ENCODE results near the gene GRK2. TPM values are rescaled to one million over a fixed set of nuclear protein-coding genes. Genes with fewer than 3 reads are reported as not detected.

Gene GRK2
- total RNA-seq, 2 donors from 2014 or later: 394 to 432 TPM

DNA sequence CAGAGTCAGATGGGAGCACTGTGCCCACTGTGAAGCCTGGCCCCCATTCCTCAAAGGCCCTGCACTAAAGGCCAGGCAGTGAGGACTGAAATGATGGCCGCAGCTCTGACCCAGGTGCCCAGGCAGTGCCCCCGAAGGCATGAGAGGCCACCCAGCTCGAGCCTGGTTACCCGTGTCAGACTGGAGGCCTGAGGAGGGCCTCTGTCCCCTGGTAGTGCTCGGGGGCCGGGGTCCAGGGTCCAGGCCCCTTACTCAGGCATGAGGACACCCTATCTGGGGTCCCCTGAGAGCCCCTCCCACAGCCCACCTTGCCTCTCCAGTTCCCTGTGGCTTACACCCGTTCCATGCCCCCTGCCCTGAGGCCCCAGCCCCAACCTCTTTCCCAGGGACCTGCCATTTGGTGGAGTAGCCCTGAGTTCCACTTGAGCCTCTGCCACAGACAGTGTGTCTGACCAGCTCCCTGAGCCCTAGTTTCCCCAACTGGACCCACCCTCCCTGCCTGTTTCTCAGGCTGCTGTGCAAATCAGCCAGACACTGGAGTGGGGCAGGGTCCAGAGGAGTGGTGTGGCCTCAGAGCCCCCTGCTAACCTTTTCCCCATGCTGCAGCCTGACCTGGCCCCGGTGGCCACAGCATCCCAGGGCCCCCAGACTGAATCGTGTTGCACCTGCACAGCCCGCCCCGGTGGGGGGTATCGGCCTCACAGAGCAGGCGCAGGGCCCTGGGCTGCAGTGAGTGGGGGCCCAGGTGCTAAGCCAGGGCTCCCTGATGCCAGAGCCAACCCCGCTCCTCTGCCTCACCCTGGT, 12.1 kb downstream of the GRK2 start:
- Mint-ChIP-seq H3K4me3 (peak overlapping the region; percentile 93), H3K4me1 (ENCODE audit: low read depth in 2 of 2) (peaks cover 42 to 44% of the 10 kb centered on the region in 2 donors)

DNA sequence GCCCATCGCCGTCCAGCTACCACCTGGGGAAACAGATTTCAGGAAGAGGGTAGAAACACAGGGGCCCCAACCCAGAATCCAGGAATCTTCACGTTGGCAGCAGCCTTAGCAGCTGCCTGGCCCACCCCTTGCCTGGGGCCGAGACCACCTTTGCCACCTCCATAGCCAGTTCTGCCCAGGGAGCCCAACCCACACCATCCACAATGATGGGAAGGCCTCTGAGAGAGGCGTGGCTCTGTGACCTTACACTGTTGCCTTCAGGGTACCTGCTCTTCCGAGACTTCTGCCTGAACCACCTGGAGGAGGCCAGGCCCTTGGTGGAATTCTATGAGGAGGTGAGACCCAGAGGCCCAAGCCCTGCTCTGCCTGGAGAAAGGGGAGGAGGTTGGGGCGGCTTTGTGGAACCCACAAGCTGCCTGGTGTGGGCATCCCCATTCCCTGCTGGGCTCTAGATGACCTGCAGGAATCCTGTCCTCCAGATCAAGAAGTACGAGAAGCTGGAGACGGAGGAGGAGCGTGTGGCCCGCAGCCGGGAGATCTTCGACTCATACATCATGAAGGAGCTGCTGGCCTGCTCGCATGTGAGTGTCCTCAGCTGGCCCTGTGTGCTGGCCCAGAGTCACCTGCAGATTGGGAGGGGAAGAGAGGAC, 12.8 kb downstream of the GRK2 start:
- peak overlapping the region; percentile 36 for H3K4me3 Mint-ChIP-seq
- H3K9me3 Mint-ChIP-seq: no peaks in the 10 kb centered on the region
- DNase-seq (ENCODE audit: low spot score) (peak; percentile 49), ATAC-seq (no peak)
- H3K27ac Mint-ChIP-seq: peak overlapping the region; percentile 99 to 100
- H3K36me3 Mint-ChIP-seq: no peaks in the 10 kb centered on the region
- H3K27me3 Mint-ChIP-seq: no peaks in the 10 kb centered on the region
- H3K4me1 Mint-ChIP-seq (ENCODE audit: low read depth in 2 of 2): peaks cover 42 to 44% of the 10 kb centered on the region in 2 donors

More for the DNA sequence above, 12.1 kb downstream of the GRK2 start:
- ATAC-seq: no peak
- Mint-ChIP-seq H3K27me3 (no peaks in the 10 kb centered on the region), H3K27ac (peak overlapping the region; percentile 99 to 100), H3K36me3 (no peaks in the 10 kb centered on the region), H3K9me3 (no peaks in the 10 kb centered on the region)
- no peak for DNase-seq (ENCODE audit: low spot score)

DNA sequence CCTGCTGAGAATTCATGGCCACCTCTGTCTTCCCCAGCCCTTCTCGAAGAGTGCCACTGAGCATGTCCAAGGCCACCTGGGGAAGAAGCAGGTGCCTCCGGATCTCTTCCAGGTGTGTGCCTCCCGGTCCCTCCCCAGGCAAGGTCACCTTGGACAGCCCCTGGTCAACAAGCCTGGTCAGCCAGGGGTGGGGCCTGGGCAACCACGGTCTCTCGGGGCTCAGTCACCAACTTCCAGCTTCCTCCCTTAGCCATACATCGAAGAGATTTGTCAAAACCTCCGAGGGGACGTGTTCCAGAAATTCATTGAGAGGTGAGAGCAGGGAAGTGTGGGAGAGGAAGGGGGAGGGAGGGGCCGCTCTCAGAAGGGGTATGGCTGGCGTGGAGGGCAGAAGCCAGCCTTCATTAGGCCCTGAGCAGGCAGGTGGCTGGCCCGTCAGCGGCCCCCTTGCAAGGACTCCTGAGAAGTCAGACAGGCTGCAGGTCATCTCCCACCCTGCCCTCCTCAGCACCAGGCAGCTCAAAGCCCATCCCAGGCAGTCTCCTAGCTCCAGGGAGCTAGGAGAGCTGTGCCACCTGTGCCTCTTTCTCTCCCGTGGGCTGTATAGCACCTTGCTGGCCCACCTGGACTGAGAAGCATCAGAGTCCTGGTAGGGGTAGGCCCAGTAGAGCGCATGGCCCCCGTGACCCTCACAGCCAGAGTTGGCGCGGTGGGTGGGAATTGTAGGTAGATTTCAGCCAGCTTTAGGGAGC, 13.5 kb downstream of the GRK2 start:
- H3K27me3 Mint-ChIP-seq: no peaks in the 10 kb centered on the region
- ATAC-seq (no peak), DNase-seq (ENCODE audit: low spot score) (peak; percentile 58)
- H3K36me3 Mint-ChIP-seq: no peaks in the 10 kb centered on the region
- peaks cover 35 to 40% of the 10 kb centered on the region in 2 donors for H3K4me1 Mint-ChIP-seq (ENCODE audit: low read depth in 2 of 2)
- H3K4me3 Mint-ChIP-seq: no peak overlapping the region
- no peaks in the 10 kb centered on the region for H3K9me3 Mint-ChIP-seq
- H3K27ac Mint-ChIP-seq: peak overlapping the region; percentile 99 to 100

DNA sequence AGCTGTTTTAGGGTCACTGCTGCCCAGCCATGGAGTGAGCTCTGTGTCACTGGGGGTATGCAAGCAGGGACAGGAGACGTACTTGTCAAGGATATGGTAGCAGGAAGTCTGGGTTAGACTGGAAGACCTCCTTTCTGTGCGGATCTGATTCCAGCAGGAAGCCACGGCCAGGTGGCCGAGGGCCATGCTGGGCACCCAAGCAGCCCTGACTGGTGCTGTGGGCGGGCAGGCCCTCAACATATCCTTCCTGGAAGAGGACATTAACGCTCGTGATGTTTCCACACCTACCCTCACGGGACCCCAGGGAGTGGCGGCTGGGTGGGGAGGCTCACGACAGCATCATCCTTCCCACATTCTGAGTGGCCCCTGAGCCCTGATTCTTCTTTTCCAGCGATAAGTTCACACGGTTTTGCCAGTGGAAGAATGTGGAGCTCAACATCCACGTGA, 14.1 kb downstream of the GRK2 start:
- Mint-ChIP-seq H3K4me3 (no peak overlapping the region), H3K36me3 (no peaks in the 10 kb centered on the region), H3K27ac (peak overlapping the region; percentile 99 to 100), H3K4me1 (ENCODE audit: low read depth in 2 of 2) (peaks cover 33 to 39% of the 10 kb centered on the region in 2 donors), H3K9me3 (no peaks in the 10 kb centered on the region), H3K27me3 (no peaks in the 10 kb centered on the region)
- DNase-seq (ENCODE audit: low spot score): no peak
- ATAC-seq: no peak

DNA sequence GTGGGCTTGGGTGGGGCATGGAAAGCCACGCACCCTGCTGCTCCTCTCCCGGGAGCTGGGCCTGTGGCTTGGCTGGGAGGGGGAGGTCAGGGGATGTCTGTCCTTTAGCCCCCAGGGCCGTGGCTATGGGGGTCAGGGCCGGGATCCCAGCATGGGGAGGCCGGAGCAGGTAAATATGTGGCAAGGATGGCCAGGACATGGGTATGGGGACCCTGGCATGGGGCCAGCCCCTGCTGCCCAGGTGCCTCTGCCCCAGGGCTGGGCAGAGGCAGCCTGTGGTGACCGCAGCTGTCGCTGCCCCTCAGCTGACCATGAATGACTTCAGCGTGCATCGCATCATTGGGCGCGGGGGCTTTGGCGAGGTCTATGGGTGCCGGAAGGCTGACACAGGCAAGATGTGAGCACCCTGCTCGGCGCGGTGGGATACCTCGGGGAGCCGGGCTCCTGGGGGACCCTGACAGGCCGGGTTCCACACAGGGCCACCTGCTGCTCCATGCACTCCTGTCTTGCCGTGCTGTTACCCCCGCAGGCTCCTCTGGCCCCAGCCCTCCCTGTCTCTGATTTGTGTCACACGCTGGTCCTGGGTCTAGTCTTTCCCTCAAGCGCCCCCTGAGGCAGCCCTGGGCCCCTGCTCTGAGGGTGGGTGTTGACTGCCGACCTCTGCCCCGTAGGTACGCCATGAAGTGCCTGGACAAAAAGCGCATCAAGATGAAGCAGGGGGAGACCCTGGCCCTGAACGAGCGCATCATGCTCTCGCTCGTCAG, 14.7 kb downstream of the GRK2 start:
- peak overlapping the region; percentile 99 to 100 for H3K27ac Mint-ChIP-seq
- H3K9me3 Mint-ChIP-seq: no peaks in the 10 kb centered on the region
- no peaks in the 10 kb centered on the region for H3K27me3 Mint-ChIP-seq
- H3K36me3 Mint-ChIP-seq: no peaks in the 10 kb centered on the region
- peak; percentile 55 for DNase-seq (ENCODE audit: low spot score)
- peaks cover 29 to 33% of the 10 kb centered on the region in 2 donors for H3K4me1 Mint-ChIP-seq (ENCODE audit: low read depth in 2 of 2)
- H3K4me3 Mint-ChIP-seq: no peak overlapping the region
- ATAC-seq: no peak

DNA sequence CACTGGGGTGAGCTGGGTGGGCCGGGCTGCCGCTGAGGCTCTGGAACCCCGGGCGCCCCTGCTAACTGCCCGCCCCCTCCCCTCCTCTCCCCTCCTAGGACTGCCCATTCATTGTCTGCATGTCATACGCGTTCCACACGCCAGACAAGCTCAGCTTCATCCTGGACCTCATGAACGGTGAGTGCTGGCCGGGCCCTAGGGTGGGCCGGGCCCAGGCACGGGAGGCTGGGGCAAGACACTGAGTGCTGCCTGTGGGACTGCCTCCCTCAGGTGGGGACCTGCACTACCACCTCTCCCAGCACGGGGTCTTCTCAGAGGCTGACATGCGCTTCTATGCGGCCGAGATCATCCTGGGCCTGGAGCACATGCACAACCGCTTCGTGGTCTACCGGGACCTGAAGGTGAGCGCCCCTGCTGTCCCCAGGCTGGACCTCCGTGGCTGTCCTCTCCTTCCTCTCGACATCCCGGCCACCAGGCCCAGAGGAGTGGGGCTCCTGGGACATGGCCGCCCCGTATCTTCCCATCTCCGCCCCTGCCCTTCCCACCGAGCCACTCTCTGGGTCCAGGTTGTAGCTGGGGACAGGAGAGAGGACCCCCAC, 15.4 kb downstream of the GRK2 start:
- Mint-ChIP-seq H3K4me3 (no peak overlapping the region), H3K27ac (peak overlapping the region in 1 of 2 donors; percentile 53), H3K36me3 (no peaks in the 10 kb centered on the region), H3K9me3 (no peaks in the 10 kb centered on the region), H3K27me3 (no peaks in the 10 kb centered on the region), H3K4me1 (ENCODE audit: low read depth in 2 of 2) (peaks cover 28 to 30% of the 10 kb centered on the region in 2 donors)
- peak; percentile 55 for DNase-seq (ENCODE audit: low spot score)
- ATAC-seq: no peak

DNA sequence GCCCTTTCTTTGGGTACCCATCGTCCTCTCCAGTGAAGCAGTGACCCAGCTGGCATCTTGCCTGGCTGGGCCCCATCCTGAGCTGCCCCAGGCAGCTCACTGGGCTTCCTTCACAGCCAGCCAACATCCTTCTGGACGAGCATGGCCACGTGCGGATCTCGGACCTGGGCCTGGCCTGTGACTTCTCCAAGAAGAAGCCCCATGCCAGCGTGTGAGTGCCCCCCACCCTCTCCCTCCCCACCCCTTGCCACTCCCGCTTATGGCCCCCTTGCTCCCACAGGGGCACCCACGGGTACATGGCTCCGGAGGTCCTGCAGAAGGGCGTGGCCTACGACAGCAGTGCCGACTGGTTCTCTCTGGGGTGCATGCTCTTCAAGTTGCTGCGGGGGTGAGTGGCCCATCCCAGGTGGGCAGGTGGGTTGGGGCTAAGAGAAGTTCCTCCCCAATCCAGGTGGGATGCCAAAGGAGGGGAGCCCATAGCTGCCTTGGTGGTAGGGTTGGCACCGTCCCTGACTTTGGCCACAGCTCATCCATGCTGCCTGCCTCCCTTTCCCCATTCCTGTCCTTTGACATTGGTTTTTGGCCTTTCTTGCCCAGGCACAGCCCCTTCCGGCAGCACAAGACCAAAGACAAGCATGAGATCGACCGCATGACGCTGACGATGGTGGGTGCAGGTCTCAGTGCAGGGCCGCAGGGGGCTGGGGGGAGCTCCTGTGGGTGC, 16.0 kb downstream of the GRK2 start:
- H3K9me3 Mint-ChIP-seq: no peaks in the 10 kb centered on the region
- H3K27me3 Mint-ChIP-seq: no peaks in the 10 kb centered on the region
- peaks cover 28 to 30% of the 10 kb centered on the region in 2 donors for H3K4me1 Mint-ChIP-seq (ENCODE audit: low read depth in 2 of 2)
- ATAC-seq (no peak), DNase-seq (ENCODE audit: low spot score) (peak; percentile 49)
- no peaks in the 10 kb centered on the region for H3K36me3 Mint-ChIP-seq
- H3K4me3 Mint-ChIP-seq: no peak overlapping the region
- H3K27ac Mint-ChIP-seq: peak overlapping the region; percentile 53 to 60

DNA sequence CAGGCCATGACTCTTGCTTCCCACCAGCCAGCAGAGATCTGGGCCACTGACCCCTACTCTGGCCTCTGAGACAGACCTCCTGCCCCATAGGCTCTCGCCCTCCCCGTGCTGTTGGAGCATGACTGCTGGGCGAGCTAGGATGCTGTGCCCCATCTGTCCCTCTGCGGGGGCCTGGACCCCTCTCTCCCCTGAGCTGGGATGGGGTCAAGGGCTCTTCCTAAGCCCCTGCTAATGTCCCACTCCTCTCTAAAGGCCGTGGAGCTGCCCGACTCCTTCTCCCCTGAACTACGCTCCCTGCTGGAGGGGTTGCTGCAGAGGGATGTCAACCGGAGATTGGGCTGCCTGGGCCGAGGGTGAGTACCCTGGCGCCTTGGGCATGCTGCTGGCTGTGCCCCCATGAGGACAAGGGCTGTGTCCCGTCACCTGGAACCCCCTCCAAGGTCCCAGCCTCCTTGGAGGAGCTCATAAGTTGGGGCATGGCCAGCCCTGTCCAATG, 16.7 kb downstream of the GRK2 start:
- no peaks in the 10 kb centered on the region for H3K36me3 Mint-ChIP-seq
- no peaks in the 10 kb centered on the region for H3K9me3 Mint-ChIP-seq
- peak overlapping the region; percentile 53 to 60 for H3K27ac Mint-ChIP-seq
- ATAC-seq (no peak), DNase-seq (ENCODE audit: low spot score) (peak; percentile 37)
- H3K4me3 Mint-ChIP-seq: no peak overlapping the region
- H3K4me1 Mint-ChIP-seq (ENCODE audit: low read depth in 2 of 2): peaks cover 28 to 32% of the 10 kb centered on the region in 2 donors
- no peaks in the 10 kb centered on the region for H3K27me3 Mint-ChIP-seq

DNA sequence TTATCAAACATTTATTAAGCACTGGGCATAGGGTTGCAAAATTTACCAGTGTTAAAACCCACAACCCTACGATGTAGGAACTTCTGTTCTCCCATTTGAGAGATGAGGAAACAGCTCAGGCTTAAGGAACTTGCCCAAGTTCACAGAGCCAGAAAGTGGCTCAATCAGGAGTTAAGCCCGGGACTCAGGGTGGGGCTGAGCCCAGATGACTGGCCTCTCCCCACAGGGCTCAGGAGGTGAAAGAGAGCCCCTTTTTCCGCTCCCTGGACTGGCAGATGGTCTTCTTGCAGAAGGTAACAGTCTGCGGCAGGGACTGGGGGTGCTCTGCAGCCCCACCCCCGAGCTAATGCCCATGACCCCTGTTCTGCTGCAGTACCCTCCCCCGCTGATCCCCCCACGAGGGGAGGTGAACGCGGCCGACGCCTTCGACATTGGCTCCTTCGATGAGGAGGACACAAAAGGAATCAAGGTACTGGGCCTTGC, 17.2 kb downstream of the GRK2 start:
- H3K36me3 Mint-ChIP-seq: no peaks in the 10 kb centered on the region
- no peak overlapping the region for H3K4me3 Mint-ChIP-seq
- H3K4me1 Mint-ChIP-seq (ENCODE audit: low read depth in 2 of 2): peaks cover 32 to 34% of the 10 kb centered on the region in 2 donors

DNA sequence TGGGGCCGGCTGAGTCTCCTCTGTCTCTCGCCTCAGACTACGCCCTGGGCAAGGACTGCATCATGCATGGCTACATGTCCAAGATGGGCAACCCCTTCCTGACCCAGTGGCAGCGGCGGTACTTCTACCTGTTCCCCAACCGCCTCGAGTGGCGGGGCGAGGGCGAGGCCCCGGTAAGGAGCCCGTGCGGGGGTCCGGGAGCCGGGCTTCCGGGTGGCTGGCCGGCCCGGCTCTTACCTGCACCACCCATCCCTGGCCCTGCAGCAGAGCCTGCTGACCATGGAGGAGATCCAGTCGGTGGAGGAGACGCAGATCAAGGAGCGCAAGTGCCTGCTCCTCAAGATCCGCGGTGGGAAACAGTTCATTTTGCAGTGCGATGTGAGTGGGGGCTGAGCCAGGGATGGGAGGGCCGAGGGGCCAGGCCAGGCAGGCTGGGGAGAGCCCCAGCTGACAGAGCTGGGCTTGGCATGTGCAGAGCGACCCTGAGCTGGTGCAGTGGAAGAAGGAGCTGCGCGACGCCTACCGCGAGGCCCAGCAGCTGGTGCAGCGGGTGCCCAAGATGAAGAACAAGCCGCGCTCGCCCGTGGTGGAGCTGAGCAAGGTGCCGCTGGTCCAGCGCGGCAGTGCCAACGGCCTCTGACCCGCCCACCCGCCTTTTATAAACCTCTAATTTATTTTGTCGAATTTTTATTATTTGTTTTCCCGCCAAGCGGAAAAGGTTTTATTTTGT, 18.7 kb downstream of the GRK2 start:
- Mint-ChIP-seq H3K36me3 (no peaks in the 10 kb centered on the region), H3K27me3 (no peaks in the 10 kb centered on the region), H3K27ac (peak overlapping the region in 1 of 2 donors; percentile 100), H3K9me3 (no peaks in the 10 kb centered on the region), H3K4me3 (peak overlapping the region; percentile 22), H3K4me1 (ENCODE audit: low read depth in 2 of 2) (peaks cover 22 to 31% of the 10 kb centered on the region in 2 donors)
- ATAC-seq (no peak), DNase-seq (ENCODE audit: low spot score) (no peak)

More for the DNA sequence above, 17.2 kb downstream of the GRK2 start:
- DNase-seq (ENCODE audit: low spot score) (no peak), ATAC-seq (no peak)
- H3K27ac Mint-ChIP-seq: peak overlapping the region; percentile 53 to 68
- H3K27me3 Mint-ChIP-seq: no peaks in the 10 kb centered on the region
- no peaks in the 10 kb centered on the region for H3K9me3 Mint-ChIP-seq

DNA sequence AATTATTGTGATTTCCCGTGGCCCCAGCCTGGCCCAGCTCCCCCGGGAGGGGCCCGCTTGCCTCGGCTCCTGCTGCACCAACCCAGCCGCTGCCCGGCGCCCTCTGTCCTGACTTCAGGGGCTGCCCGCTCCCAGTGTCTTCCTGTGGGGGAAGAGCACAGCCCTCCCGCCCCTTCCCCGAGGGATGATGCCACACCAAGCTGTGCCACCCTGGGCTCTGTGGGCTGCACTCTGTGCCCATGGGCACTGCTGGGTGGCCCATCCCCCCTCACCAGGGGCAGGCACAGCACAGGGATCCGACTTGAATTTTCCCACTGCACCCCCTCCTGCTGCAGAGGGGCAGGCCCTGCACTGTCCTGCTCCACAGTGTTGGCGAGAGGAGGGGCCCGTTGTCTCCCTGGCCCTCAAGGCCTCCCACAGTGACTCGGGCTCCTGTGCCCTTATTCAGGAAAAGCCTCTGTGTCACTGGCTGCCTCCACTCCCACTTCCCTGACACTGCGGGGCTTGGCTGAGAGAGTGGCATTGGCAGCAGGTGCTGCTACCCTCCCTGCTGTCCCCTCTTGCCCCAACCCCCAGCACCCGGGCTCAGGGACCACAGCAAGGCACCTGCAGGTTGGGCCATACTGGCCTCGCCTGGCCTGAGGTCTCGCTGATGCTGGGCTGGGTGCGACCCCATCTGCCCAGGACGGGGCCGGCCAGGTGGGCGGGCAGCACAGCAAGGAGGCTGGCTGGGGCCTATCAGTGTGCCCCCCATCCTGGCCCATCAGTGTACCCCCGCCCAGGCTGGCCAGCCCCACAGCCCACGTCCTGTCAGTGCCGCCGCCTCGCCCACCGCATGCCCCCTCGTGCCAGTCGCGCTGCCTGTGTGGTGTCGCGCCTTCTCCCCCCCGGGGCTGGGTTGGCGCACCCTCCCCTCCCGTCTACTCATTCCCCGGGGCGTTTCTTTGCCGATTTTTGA, 19.5 kb downstream of the GRK2 start:
- ATAC-seq: no peak
- H3K36me3 Mint-ChIP-seq: no peaks in the 10 kb centered on the region
- no peak for DNase-seq (ENCODE audit: low spot score)
- no peaks in the 10 kb centered on the region for H3K9me3 Mint-ChIP-seq
- peaks cover 22 to 32% of the 10 kb centered on the region in 2 donors for H3K4me1 Mint-ChIP-seq (ENCODE audit: low read depth in 2 of 2)
- peak overlapping the region; percentile 91 for H3K4me3 Mint-ChIP-seq
- no peaks in the 10 kb centered on the region for H3K27me3 Mint-ChIP-seq
- peak overlapping the region; percentile 98 to 100 for H3K27ac Mint-ChIP-seq
